ENCODE measurements around the gene TMEM88.

GRCh38 chr17:7873051-7873450, 18.2 kb downstream of the TMEM88 start:
- no peak for TF ChIP-seq CTCF (IDR thresholded peaks at IDR 0.05; ENCODE audit: poor library complexity)
- TF ChIP-seq EZH2 (IDR thresholded peaks at IDR 0.05; ENCODE audit: borderline replicate concordance): no peak

Measured in hepatocyte (in vitro differentiated cells).